Esophagus squamous epithelium (tissue), 4 donors: ENCODE results near the gene RPL7A.

Experiments
- CTCF ChIP-seq, 6 experiments: fragments of 450-650 bp in 4 of 6; fragments of 200-600 bp in 2 of 6; sonication (generic) in 2 of 6; IDR thresholded peaks; one replicate each; pipeline ENCODE4 v1.5.1; 2016 to 2019; ENCODE audit warnings: antibody characterized with exemption in 6 of 6, mild to moderate bottlenecking in 4 of 6, moderate library complexity in 4 of 6
- POLR2A ChIP-seq, 4 donors: fragments of 450-650 bp; IDR thresholded peaks; one replicate each; pipeline ENCODE4 v1.6.1; 2017; ENCODE audit warnings: antibody characterized with exemption in 4 of 4, mild to moderate bottlenecking in 4 of 4, moderate library complexity in 3 of 4

- TF ChIP-seq CTCF (IDR thresholded peaks at IDR 0.05) (no peak), POLR2A (IDR thresholded peaks at IDR 0.05) (no peak)
Measured at GRCh38 chr9:133389562-133389961, 41.5 kb downstream of the RPL7A start.
